Mononuclear cell (primary cell): ENCODE measurements around the gene LUZP2. TPM values are rescaled to one million over a fixed set of nuclear protein-coding genes. Genes with fewer than 3 reads are reported as not detected.

Experiments used
- H3K27me3 ChIP-seq: 2 replicates; pipeline ENCODE4 v1.6.0; 2011; ENCODE audit warnings: low read length, control low read depth; ENCODE audit not compliant: insufficient read depth
- H3K4me1 ChIP-seq: 2 replicates; pipeline ENCODE4 v1.5.1; 2011; ENCODE audit warnings: mild to moderate bottlenecking, low read length, control low read depth; ENCODE audit not compliant: insufficient read depth
- H3K4me3 ChIP-seq: 2 replicates; pipeline ENCODE4 v1.5.1; 2011; ENCODE audit warnings: mild to moderate bottlenecking, low read length, moderate library complexity
- H3K9me3 ChIP-seq: 2 replicates; pipeline ENCODE4 v1.5.1; 2011; ENCODE audit warnings: low read depth, mild to moderate bottlenecking, control low read depth, low read length
- total RNA-seq: library from RNA; depleted of rRNA; stranded (reverse); fragments of >200 nt; gene quantifications from one replicate; pipeline ENCODE4 v1.2.3, GENCODE V29; 2012

The LUZP2 gene
- total RNA-seq, 1 donor = not detected

- Histone ChIP-seq H3K9me3 (no peaks in the 10 kb centered on the region), H3K27me3 (no peaks in the 10 kb centered on the region), H3K4me3 (no peak overlapping the region), H3K4me1 (no peaks in the 10 kb centered on the region)
These were observed 192.1 kb downstream of the LUZP2 start for GRCh38 chr11:24688981-24689380.

- no peaks in the 10 kb centered on the region for H3K9me3 ChIP-seq
- no peaks in the 10 kb centered on the region for H3K4me1 ChIP-seq
- no peak overlapping the region for H3K4me3 ChIP-seq
- no peaks in the 10 kb centered on the region for H3K27me3 ChIP-seq
These were observed 200.8 kb downstream of the LUZP2 start for GRCh38 chr11:24697522-24698111.

GRCh38 chr11:24704716-24705115 is 207.9 kb downstream of the LUZP2 start:
- H3K4me3 ChIP-seq = no peak overlapping the region
- H3K27me3 ChIP-seq = no peaks in the 10 kb centered on the region
- no peaks in the 10 kb centered on the region for H3K4me1 ChIP-seq
- H3K9me3 ChIP-seq = no peaks in the 10 kb centered on the region

GRCh38 chr11:24705474-24705873 is 208.6 kb downstream of the LUZP2 start:
- Histone ChIP-seq H3K27me3 (no peaks in the 10 kb centered on the region), H3K4me3 (no peak overlapping the region), H3K4me1 (no peaks in the 10 kb centered on the region), H3K9me3 (no peaks in the 10 kb centered on the region)

GRCh38 chr11:24708616-24709015 is 211.8 kb downstream of the LUZP2 start:
- H3K4me3 ChIP-seq = no peak overlapping the region
- no peaks in the 10 kb centered on the region for H3K4me1 ChIP-seq
- no peaks in the 10 kb centered on the region for H3K27me3 ChIP-seq
- H3K9me3 ChIP-seq = no peaks in the 10 kb centered on the region

GRCh38 chr11:24709928-24710565 is 213.2 kb downstream of the LUZP2 start:
- Histone ChIP-seq H3K4me3 (no peak overlapping the region), H3K27me3 (no peaks in the 10 kb centered on the region), H3K9me3 (no peaks in the 10 kb centered on the region), H3K4me1 (no peaks in the 10 kb centered on the region)

GRCh38 chr11:24714601-24715000 is 217.7 kb downstream of the LUZP2 start:
- no peaks in the 10 kb centered on the region for H3K9me3 ChIP-seq
- H3K27me3 ChIP-seq = no peaks in the 10 kb centered on the region
- H3K4me1 ChIP-seq = no peaks in the 10 kb centered on the region
- H3K4me3 ChIP-seq = no peak overlapping the region

- H3K27me3 ChIP-seq = no peaks in the 10 kb centered on the region
- H3K4me3 ChIP-seq = no peak overlapping the region
- H3K4me1 ChIP-seq = no peaks in the 10 kb centered on the region
- no peaks in the 10 kb centered on the region for H3K9me3 ChIP-seq
These were observed 219.6 kb downstream of the LUZP2 start for GRCh38 chr11:24716403-24716802.

- H3K4me1 ChIP-seq = no peaks in the 10 kb centered on the region
- H3K4me3 ChIP-seq = no peak overlapping the region
- H3K9me3 ChIP-seq = no peaks in the 10 kb centered on the region
- H3K27me3 ChIP-seq = no peaks in the 10 kb centered on the region
These were observed 226.4 kb downstream of the LUZP2 start for GRCh38 chr11:24723231-24723630.

- Histone ChIP-seq H3K4me3 (no peak overlapping the region), H3K9me3 (no peaks in the 10 kb centered on the region), H3K4me1 (no peaks in the 10 kb centered on the region), H3K27me3 (no peaks in the 10 kb centered on the region)
These were observed 234.7 kb downstream of the LUZP2 start for GRCh38 chr11:24731554-24731953.

- H3K9me3 ChIP-seq = no peaks in the 10 kb centered on the region
- no peak overlapping the region for H3K4me3 ChIP-seq
- H3K27me3 ChIP-seq = no peaks in the 10 kb centered on the region
- H3K4me1 ChIP-seq = no peaks in the 10 kb centered on the region
These were observed 237.9 kb downstream of the LUZP2 start for GRCh38 chr11:24734742-24735237.

GRCh38 chr11:24738972-24739371 is 242.1 kb downstream of the LUZP2 start:
- Histone ChIP-seq H3K4me1 (no peaks in the 10 kb centered on the region), H3K9me3 (no peaks in the 10 kb centered on the region), H3K4me3 (no peak overlapping the region), H3K27me3 (no peaks in the 10 kb centered on the region)

- Histone ChIP-seq H3K4me3 (no peak overlapping the region), H3K4me1 (no peaks in the 10 kb centered on the region), H3K9me3 (no peaks in the 10 kb centered on the region), H3K27me3 (no peaks in the 10 kb centered on the region)
These were observed 242.8 kb downstream of the LUZP2 start for GRCh38 chr11:24739637-24740036.

- Histone ChIP-seq H3K4me1 (peaks cover 6% of the 10 kb centered on the region), H3K27me3 (no peaks in the 10 kb centered on the region), H3K9me3 (no peaks in the 10 kb centered on the region), H3K4me3 (no peak overlapping the region)
These were observed 250.7 kb downstream of the LUZP2 start for GRCh38 chr11:24747275-24748251.

GRCh38 chr11:24748261-24748660 is 251.4 kb downstream of the LUZP2 start:
- Histone ChIP-seq H3K4me3 (no peak overlapping the region), H3K27me3 (no peaks in the 10 kb centered on the region), H3K4me1 (peaks cover 6% of the 10 kb centered on the region), H3K9me3 (no peaks in the 10 kb centered on the region)
